HT1080 (cell line): Measurements from ENCODE around the gene ASIC3. TPM values are rescaled to one million over a fixed set of nuclear protein-coding genes. Genes with fewer than 3 reads are reported as not detected.
A peak's percentile ranks its signal among the peaks of the same experiment; 100 is the strongest.

ENCODE experiments used
- DNase-seq: peaks from one replicate; pipeline ENCODE4 v3.0.0-alpha.2; 2015; ENCODE audit warnings: low read depth
- total RNA-seq: library from RNA; depleted of rRNA; stranded (reverse); fragments of >200 nt; shearing (Covaris generic); gene quantifications from 2 replicates; pipeline ENCODE4 v1.2.3, GENCODE V29; 2014

ASIC3 gene
- total RNA-seq, 1 experiment from 2014 or later, result 0.45 TPM

- DNase-seq, result no peak
Observed at GRCh38 chr7:151085329-151085690, 37.0 kb downstream of the ASIC3 start.

GRCh38 chr7:151085691-151086620 lies 37.6 kb downstream of the ASIC3 start, which contains the start of gene AGAP3:
Gene AGAP3, plus strand, starts transcription at chr7:151086475. Its CDS starts 267 bp downstream, at chr7:151086742.
- DNase-seq, result peak; percentile 75

GRCh38 chr7:151086802-151087244 lies 38.5 kb downstream of the ASIC3 start:
- no peak for DNase-seq

DNA sequence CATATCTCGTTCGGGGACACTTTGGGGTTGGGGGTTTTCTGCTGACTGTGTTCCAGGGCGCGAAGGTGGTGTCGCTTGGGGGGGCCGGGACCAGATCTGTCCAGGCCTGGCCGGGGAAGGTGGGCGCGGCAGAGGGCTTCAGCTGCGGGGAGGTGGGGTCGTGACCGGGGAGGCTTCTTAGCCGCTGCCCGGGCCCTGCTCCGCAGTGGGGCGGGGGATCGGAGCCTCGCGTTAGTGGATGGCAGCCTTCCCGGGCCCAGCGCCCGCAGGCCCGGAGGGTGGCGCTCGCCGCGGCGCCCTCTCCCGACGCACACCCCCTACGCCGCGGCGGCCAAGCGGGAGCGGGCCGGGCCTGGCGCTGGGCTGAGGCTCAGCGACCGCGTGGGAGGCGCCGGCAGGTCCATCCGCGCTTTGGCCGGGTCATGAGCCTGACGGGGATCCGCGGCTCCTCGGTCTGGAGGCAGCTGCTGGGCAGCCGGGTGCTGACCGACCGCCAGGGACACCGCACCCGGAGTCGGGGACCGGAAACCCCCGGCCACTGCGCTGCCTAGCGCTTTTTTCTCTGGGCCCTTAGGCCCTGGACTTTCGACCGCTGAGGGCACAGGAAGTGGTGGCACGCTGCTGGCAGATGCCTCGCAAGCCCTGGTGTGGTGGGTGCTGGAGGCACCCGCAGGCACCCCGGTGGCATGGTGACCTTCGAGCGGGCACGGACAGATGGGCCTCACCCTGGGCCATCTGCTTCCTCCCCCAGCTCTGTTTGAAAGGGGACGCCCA lies 39.1 kb downstream of the ASIC3 start:
- DNase-seq, result no peak

- no peak for DNase-seq
Observed at GRCh38 chr7:151088019-151088855, 39.9 kb downstream of the ASIC3 start.

DNA sequence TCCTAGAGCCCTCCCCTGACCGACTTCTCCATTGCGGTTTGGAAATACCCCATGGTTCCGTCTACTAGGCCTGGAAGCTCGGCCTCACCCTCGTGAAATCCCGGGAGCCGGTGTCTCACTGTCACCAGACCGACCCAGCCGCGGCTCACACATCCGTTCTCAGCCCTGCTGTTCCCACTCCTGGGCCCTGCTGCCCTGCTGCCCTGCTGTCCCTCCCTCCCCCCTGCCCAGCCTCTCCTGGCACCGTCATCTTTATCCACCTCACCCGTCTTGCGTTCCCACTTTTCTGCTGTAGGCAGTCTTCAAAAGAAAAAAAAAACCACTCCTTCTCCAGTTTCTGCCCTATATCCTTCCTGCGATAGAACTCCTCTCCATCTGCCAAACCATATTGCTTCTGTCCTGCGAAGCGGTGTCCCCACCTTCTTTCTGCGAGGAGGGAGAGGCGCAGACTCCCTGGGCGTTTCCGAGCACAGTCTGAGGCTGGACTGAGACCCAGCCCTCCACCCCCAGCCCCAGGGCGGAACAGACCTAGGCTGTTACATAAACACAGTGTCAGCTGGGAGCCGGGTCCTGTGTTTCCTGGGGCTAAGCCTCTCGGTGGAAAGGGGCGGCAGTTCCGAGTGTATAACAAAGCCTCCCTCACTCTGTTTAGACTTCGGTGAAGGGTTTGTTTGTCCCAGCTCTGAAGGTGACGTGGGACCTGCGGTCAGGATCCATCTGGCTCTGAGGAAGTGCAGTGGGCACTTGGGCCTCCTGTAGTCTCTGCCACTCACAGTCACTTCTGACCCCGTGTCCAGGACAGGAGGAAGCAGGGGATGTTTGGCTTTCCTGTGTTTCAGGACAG lies 40.7 kb downstream of the ASIC3 start:
- no peak for DNase-seq

- no peak for DNase-seq
Observed at GRCh38 chr7:151089893-151090730, 41.8 kb downstream of the ASIC3 start.

DNA sequence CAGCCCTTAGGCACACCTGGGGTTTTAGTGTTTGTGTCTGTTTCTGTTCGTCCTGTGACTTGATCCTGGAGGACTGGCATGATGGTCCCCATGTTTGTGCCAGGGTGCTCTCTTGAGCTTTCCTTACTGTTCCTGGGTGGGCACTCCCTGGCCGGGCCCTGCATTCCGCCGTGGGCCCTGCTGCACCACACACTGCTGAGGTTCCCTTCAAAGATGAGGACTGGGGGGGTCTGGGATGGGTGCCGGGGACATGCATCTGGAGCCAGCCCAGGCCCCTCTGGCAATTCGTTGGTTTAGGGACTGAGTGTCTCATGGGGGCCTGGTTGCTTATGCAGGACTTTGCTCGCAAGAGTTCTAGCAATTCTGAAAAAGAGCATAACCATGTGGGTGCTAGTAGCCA lies 42.7 kb downstream of the ASIC3 start:
- DNase-seq, result no peak

- DNase-seq, result no peak
Observed at GRCh38 chr7:151091431-151091830, 43.1 kb downstream of the ASIC3 start.

DNA sequence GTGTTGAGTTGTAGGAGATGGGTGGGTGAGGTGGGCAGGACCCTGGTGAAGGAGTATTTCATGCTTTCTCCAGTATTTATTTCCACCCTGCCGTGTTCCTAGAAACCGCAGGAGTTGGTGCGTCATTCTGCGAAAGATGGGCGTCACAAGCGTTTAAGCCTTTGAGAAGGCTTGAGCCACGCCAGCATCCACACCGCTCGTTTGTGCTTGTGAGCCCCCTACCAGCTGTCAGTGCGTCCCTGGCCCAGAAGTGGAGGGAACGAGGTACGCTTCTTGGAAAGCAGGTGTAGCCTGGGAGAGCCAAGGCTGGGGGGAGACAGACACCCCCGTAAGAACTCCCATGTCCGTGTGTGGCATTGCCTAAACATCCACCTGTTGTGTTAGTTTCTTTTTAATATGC lies 43.7 kb downstream of the ASIC3 start:
- no peak for DNase-seq

DNA sequence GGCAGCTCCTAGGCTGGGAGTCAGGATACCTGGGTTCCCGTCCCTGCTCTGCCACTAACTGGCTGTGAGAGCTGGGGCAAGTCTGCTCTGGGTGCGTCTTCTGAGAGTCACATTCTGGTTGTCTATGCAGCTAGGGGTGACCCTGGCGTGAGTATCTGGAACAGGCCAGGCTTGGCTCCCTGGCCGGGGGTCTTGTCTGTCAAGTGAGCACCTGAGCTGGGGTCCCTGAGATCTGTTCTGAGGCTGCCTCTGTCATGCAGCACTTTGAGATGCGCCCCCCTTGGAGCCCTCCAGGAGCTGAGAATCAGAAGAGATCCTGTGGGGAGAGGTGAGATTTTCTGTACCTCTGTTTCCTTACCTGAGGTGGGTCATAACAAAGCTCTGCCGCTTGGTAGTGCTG lies 45.4 kb downstream of the ASIC3 start:
- DNase-seq, result no peak

- no peak for DNase-seq
Observed at GRCh38 chr7:151094675-151095074, 46.3 kb downstream of the ASIC3 start.

DNA sequence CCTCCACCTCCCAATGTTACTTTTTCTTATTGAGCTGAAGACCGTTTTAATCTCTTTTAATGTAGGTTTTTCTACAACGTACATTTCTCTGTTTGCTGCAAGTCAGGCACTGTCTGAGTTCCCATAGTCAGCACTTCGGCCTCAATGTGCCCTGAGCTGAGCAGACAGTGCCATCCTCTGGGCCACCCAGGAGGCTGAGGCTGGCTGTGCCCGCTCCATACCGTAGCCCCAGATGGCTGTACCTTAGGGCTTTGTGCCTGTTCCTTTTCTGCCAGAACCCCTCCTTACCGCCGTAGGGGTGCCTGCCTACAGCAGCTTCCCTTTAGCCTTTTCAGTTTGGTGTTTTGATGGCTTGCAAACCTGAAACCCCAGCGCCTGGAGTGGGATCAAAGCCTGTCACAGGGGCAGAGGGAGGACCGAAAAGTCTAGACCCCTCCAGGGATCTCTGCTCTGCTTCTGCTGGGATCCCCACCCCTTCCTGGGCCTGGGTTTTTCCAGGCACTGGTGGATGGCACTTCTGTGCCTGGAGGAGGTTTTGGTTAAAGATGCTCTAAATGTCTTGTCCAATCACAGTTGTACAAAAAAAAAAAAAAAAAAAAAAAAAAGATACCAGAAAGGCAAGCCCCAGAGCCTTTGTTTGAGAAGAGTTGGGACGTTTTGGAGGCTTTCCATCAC lies 46.9 kb downstream of the ASIC3 start:
- no peak for DNase-seq

- DNase-seq, result no peak
Observed at GRCh38 chr7:151095828-151096475, 47.6 kb downstream of the ASIC3 start.

DNA sequence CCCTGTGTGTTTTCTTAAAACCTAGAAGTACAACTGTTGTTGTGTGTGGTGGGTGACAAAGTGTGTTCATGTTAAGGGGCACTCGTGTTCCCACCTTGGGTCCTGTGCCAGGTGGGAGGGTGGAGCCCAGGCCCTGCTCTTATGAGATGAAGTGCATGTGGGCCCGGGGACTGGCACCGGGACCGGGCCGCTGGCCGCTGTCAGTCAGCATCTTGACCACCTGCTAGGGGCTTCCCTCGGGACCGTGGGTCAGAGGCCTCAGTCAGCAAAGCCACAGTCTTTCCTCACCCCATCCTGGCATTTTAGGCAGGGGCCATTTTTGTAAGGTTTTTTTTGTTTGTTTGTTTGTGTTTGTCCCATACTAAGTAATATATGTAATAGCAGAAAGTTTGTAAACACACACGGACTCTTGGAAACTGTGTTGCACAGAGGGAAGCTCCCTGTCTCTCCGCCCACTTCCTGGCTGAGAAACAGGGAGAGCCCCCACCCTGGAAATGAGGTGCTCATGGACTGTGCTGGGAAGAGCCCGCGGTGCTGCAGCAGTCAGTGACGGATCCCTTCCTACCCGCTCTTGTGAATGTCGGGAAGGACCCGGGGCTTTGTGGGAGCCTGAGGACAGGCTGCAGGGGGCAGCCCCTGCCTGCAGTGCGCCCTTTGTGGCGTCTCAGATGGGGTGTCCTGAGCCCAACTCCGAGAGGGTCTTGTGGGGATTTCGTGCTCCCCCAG lies 51.3 kb downstream of the ASIC3 start:
- no peak for DNase-seq

DNA sequence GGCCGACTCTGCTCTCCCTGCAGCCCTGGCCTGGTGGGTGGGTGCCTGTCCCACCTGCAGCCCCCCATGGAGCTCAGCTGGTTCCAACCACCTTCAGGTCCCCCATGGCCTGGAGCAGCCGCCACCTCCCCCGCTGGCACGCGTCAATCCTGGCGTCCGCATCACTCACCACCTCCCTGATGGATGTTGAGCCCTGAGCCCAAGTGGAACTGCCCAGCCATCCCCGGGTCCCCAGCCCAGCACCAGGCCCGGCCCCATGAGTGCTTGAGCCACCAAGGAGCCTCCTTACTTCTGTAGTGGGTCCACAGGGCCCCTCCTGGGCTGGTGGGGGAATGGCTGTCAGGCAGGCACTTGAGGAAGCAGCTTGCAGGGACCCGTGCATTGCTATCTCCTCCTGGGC lies 52.6 kb downstream of the ASIC3 start:
- DNase-seq, result no peak

- no peak for DNase-seq
Observed at GRCh38 chr7:151101621-151102396, 53.5 kb downstream of the ASIC3 start.
